GM11168 (cell line): ENCODE measurements around the gene RADIL.
"Not testable (repeated sequence)": the region's sequence is repeated elsewhere in the genome, so short reads cannot be mapped to it uniquely, and the experiment has no call there.

Source experiments
- in situ Hi-C: fragments of 300-500 bp; cut with MboI; formaldehyde crosslinking; loops from one replicate; pipeline ENCODE4 v1.12.0; 2022; ENCODE audit warnings: low sequenced_read_pairs; ENCODE audit not compliant: unreplicated experiment

RADIL gene

DNA sequence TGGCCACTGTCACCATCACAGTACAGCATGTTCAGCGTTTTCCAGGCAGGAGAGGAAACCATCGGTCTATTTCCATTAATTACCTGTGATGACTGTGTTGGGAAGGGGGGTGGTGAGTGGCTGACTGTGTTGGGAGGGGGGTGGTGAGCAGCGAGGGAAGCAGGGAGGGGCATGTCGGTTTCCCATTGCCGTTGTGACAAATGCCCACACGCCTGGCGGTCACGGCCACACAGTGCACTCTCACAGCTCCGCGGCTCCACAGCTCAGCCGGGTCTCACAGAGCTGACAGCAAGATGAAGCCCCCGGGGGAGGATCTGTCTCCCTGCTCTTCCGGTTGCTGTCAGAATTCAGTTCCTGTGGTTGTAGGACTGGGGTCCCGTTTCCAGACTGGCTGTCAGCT is 69.1 kb downstream of the RADIL start:
- in situ Hi-C loops = no loop called here

DNA sequence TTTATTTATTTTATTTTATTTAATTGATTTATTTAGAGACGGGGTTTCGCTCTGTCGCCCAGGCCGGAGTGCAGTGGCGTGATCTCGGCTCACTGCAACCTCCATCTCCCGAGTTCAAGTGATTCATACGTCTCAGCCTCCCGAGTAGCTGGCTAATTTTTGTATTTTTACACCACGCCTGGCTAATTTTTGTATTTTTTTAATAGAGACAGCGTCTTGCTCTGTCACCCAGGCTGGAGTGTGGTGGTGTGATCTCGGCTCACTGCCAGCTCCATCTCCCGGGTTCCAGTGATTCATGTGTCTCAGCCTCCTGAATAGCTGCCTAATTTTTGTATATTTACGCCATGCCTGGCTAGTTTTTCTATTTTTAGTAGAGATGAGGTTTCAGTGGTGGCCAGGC is 73.8 kb downstream of the RADIL start:
- in situ Hi-C loops = no loop called here

DNA sequence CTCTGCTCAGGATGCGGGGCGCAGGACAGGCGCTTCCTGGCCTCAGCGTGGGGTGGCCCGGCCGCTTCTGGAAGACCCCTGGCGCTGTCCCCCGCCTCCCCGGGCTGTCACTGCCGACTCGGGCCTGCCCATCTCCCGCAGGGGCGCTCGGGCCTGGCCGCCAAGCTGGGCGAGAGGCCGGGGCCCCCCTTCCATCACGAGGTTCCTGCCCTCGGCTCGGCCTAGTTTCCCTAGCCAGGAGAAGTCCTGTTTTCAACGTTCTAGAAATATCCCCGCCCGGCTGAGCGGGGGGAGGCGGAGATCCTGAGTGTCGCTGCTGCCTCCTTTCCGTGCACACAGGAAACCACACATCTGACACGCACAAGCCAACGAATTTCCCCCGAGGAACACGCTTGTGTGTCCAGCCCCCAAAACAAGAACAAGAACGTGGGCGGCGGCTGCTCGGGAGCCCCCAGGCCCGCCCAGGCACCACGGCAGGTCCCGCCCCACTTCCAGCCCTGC is 74.4 kb downstream of the RADIL start:
- in situ Hi-C loops = no loop called here

- in situ Hi-C loops = no loop called here
These were observed 75.0 kb downstream of the RADIL start for GRCh38 chr7:4808565-4808964.

GRCh38 chr7:4808026-4808425 is 75.5 kb downstream of the RADIL start:
- in situ Hi-C loops = no loop called here

GRCh38 chr7:4807598-4808016 is 75.9 kb downstream of the RADIL start:
- in situ Hi-C loops = no loop called here

- in situ Hi-C loops = no loop called here
These were observed 76.4 kb downstream of the RADIL start for GRCh38 chr7:4806983-4807597.

- in situ Hi-C loops = no loop called here
These were observed 77.6 kb downstream of the RADIL start for GRCh38 chr7:4805984-4806300.

DNA sequence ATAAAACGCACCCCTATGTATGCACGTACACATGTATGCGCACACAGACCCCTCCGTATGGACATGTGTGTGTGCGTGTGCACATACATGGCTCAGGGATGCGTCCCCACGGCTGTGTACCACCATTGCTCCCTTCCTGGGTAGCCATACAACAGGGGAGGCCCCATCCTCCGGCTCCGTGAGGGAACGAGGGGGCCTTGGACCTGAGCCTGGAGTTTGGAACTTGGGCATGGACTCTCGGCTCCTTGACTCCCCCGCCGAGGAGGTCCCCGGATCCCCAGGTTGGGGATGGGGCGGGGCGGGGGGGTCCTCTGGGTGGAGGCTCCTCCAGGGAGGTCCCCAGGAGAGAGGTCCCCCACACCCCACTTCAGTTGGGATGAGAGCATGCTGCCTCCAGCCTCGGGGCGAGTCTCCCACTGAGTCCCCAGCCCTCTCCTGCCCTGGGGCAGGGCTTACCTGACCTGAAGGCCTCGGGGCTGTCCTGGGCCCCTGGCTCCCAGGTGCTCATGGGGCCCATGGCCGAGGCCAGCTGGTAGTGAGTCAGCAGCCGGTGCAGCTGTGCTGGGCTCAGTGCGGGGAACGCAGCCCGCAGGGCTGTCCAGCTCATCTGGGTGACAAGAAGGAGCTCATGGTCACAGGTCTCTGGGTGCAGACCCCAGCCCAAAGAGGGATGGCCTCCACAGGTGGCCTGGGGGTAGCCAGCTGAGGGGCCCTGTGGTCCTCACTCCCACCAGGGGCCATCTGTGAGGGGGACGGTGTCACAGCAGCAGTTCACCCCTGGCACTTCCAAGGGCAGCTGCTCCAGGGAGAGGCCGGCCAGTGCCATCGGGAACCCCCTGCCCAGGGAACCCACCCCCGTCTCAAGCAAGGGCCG is 78.2 kb downstream of the RADIL start:
- in situ Hi-C loops = no loop called here

GRCh38 chr7:4803397-4804241 is 79.9 kb downstream of the RADIL start:
- in situ Hi-C loops = no loop called here

DNA sequence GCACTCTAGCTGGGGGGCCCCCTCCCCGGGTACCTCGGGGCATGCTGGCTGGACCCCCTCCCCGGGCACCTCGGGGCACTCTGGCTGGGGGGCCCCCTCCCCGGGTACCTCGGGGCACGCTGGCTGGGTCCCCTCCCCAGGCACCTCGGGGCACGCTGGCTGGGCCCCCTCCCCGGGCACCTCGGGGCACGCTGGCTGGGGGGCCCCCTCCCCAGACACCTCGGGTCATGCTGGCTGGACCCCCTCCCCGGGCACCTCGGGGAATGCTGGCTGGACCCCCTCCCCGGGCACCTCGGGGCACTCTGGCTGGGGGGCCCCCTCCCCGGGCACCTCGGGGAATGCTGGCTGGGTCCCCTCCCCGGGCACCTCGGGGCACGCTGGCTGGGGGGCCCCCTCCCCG is 80.9 kb downstream of the RADIL start:
- in situ Hi-C loops = not testable (repeated sequence)

DNA sequence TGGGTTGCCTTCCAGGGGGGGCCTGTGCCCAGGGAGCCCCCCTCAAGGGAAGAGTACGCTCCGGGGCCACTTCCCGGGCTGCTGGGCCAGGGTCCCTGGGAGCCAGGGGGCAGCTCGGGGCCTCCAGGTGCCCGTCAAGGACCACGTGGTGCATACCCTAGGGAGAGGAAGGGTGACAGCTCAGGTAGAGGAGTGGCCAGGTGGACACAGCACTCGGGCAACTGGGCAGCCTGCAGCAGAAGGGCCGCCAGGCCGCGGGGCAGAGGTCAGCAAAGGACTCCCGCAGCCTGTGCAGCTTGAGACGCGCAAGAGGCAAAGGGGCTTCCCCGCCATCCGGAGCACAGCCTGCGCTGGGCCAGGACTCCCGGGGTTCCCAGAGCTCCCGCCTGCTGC is 81.7 kb downstream of the RADIL start:
- in situ Hi-C loops = no loop called here

DNA sequence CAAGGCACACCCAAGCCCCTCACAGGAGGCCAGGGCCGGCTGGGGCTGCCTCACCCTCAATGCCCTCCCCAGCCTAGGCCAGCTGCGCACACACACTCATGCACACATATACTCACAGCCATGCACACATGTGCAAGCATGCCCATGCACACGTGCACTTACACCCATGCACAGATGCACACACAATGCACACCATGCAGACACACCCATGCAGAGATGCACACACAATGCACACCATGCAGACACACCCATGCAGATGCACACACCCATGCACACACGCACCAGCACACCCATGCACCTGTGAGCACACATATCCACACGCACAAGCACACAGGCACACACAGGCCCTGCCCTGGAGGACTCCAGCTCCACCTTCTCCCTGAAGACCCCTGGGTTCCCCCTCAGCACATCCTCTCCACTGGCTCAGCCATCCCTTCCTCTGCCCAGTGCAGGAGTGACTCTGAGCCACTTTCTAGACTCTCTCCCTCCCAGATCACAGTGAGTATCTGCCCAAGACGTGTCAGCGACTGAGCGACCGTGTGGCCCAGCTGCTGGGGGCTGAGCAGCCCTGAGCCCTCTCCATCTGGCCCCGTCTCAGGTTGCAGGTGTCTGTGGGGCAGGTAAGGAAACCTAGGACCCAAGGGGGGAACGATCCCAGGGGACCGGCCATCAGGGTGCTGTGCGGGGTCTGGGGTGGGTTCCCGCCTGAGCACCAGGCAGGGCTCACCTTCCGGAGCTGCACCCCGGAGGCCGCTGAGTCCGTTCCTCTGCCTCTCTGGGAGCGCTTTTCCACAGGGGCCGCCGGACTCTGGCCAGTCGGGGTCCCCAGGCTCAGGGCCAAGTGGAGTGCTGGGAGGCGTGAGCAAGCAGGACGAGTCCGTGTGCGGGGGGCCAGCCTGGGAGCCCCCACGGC is 82.3 kb downstream of the RADIL start:
- in situ Hi-C loops = no loop called here

DNA sequence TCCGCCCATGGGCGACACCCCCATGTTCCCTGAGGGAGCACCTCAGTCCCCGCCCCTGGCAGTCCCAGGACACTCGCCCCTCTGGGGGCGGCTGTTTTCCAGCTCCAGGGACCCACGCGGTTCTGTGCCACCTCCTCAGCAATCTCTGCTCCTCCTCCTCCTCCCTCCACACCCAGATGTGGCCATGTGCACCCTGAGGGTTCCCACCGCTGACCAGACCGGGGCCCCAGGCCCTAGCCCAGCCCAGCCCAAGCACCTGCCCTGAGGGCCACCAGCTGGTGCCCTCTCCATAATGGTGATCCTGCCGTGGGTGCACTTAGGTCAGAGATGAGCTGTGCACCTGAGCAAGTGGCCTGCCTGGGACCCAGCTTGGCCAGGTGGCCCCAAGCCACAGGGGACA is 83.0 kb downstream of the RADIL start:
- in situ Hi-C loops = no loop called here

GRCh38 chr7:4799508-4800268 is 83.8 kb downstream of the RADIL start:
- in situ Hi-C loops = loop anchor here (10.0 kb wide), 1 partner anchor 285 kb away; no protein-coding TSS in a partner anchor

DNA sequence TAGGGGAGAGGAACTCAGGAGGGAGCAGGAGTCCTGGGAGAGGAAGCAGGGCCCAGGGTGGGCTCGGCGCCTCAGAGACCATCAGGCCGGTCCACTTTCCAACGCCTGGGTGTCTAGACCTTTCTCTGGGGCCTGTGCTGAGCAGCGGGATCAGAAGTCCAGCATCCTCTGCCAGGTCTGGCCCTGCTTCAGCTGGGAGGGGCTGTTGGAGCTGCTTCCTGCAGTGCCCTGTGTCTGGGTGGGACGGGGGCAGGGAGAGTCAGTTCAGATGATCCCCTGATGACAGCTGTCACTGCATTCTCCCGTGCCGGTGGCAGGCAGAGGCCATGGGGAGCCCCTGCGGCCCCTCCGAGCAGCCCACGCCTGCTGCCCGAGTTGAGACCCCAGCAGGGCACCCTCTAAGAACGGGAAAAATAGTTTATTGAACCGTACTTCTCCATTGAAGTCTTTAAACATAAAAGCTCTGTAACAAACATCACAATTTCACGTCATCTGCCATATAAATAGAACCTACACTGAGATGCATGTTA is 84.7 kb downstream of the RADIL start:
- in situ Hi-C loops = loop anchor here (10.0 kb wide), 1 partner anchor 286 kb away; no protein-coding TSS in a partner anchor

GRCh38 chr7:4797858-4798705 is 85.4 kb downstream of the RADIL start:
- in situ Hi-C loops = loop anchor here (10.0 kb wide), 1 partner anchor 287 kb away; no protein-coding TSS in a partner anchor

GRCh38 chr7:4796453-4796852 is 87.1 kb downstream of the RADIL start:
- in situ Hi-C loops = loop anchor here (10.0 kb wide), 1 partner anchor 288 kb away; no protein-coding TSS in a partner anchor
